CD4-positive, alpha-beta T cell treated with Interleukin-6 for 4 hours (primary cell): ENCODE results near the gene GALNT13.

ENCODE experiments used
- DNase-seq: peaks from one replicate; pipeline ENCODE4 v3.0.0-alpha.2; 2020; ENCODE audit warnings: mixed read lengths

The GALNT13 gene

DNA sequence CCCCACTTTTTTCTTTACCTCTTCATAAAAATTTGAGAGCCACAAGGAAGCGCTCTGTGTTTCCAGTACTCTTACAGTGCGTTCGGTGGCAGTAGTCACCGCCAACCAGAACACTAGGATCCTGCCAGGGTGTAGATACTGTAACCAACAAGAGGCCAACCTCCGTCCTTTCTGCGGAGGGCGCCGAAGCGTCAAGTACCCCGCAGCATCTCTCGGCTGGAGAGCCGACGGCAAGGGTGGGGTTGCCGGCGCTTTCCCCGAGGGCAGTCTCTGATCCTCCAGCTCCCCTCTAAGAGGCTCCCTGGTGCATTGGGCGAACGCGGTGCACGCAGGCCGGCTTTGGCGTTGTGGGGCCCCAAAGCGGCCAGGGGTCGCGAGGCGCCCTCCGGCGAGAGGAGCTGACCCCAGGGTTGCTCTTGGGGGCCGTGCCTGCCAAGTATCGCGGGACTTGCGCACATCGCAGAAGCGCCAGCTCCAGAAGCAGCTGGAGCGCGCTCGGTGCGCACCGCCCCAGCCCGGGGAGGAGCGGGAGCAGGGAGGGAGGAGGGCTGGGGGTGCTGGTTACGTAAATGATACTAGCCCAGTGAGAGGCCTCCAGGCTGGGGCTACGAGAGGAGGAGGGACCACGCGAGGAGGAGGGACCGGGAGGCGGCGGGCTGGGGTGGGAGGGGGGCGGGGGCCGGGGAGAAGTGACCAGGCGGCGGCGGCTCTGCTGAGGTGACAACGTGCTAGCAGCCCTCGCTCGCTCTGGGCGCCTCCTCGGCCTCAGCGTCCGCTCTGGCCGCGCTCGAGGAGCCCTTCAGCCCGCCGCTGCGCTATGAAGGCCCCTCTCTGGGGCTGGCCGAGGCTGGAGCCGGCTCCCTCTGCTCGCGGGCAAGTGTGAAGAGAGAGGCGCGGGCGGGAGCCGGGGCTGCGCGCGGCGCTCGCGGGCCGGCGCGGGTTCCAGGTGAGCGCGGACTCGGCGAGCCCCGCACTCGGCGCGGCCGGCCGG, at the start of gene GALNT13:
Gene GALNT13 (plus strand): TSS at position 692 of the 991 bp plus-strand sequence.
- no peak for DNase-seq

DNA sequence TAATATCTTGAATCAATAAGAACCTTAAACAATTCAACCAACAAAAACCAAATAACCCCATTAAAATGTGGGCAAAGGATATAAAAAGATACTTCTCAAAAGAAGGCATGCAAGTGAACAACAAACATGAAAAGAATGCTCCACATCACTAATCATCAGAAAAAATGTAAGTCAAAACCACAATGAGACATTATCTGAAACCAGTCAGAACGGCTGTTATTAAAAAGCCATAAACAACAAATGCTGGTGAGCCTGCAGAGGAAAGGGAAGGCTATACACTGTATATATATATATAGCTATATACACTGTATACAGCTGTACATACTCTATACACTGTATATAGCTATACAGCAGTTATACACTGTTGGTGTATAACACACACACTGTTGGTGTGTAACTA, 47.8 kb upstream of the GALNT13 start:
- no peak for DNase-seq

DNA sequence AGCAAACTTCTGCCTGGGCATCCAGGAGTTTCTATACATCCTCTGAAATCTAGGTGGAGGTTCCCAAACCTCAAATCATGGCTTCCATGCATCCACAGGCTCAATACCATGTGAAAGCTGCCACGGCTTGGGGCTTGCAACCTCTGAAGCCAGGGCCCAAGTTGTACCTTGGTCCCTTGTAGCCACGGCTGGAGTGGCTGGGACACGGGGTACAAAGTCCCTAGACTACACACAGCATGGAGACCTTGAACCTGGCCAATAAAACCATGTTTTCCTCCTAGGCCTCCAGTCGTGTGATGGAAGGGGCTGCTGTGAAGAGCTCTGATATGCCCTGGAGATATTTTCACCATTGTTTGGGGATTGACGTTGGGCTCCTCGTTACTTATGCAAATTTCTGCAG, 43.4 kb upstream of the GALNT13 start:
- DNase-seq: no peak

DNA sequence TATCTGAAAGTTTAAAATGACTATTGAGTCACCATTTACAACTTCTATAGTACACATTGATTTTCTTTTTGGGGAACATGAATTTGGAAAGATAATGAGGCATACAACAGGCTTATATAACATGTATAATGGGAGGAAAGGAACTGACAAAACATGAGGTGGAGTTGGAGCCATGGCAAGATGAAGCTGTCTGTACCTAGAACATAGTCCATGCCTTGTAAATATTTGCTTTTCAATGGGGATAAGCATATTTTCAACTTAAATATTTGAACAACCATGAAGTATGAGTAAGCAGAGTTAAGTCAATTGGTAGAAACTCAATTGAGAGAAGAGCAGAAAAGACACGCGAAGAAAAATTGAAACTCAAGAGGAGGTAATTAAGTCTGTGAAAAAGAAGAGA, 37.1 kb upstream of the GALNT13 start:
- DNase-seq: no peak

DNA sequence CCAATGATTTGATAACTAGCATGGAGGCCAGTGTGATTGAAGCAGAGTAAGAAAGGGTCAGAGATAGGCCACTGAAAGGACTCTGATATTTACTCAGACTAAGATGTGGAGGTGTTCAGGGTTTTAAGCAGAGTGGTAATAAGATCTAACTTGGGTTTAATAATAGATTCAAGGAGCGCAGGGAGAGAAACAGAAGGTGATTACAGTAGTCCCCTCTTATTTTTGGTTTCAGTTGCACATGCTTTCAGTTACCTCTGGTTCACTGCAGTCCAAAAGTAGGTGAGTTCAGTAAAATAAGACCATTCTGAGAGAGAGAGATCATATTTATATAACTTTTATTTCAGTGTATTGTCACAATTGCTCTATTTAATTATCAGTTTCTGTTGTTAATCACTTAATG, 13.5 kb upstream of the GALNT13 start:
- no peak for DNase-seq

DNA sequence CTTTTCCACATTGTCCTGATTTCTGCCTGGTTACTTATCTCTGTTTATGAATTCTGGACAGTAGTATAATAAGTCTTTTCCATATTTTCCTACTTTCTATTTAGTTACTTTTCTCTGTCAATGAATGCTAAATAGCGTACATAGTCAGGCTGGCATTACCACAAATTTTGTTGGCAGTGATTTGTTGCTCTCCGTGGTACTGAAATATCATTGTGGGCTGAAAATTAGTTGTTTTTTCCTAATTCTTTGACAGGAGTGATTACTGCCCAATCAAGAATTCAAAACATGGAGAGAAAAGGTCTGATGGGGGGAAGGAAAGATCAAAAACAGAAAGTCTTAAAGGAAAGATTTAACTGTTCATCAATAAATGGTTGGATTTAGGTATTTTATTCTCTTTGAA, 7.7 kb upstream of the GALNT13 start:
- DNase-seq: no peak

DNA sequence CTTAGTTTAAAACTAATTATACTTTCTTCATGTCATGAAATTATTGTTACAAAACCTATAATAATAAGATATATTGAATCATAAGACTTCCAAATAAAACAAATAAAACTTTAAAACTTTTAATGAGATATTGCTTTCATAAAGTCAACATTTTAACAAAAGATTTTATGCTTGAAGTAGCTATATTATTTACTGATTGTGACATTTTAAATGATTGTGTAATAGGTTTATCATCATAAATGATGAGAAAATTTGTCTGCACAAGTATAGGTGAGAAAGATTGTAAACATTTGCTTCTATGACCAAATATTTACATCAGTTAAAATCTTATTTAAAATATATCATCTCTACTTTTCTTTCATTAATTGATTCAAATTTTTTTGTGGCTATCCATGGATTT, 5.1 kb upstream of the GALNT13 start:
- no peak for DNase-seq

DNA sequence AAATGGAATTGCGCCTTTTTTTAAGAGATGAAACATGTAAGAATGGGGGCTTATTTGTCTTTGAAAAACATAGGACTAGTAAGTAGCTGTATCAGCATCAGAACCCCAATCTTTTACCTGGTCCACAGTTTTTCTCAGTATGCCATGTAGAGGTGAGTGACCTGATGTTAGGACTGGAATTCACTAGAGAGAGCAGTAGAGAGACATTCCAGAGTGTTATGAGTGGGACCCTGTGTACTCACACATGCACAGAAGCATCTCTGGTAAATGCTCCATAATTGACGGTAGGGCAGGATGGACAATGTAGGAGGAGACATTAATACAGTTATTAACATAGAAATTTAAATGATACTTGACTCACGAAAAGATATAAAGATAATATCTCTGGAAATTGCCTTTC, 1.4 kb upstream of the GALNT13 start:
- DNase-seq: no peak

DNA sequence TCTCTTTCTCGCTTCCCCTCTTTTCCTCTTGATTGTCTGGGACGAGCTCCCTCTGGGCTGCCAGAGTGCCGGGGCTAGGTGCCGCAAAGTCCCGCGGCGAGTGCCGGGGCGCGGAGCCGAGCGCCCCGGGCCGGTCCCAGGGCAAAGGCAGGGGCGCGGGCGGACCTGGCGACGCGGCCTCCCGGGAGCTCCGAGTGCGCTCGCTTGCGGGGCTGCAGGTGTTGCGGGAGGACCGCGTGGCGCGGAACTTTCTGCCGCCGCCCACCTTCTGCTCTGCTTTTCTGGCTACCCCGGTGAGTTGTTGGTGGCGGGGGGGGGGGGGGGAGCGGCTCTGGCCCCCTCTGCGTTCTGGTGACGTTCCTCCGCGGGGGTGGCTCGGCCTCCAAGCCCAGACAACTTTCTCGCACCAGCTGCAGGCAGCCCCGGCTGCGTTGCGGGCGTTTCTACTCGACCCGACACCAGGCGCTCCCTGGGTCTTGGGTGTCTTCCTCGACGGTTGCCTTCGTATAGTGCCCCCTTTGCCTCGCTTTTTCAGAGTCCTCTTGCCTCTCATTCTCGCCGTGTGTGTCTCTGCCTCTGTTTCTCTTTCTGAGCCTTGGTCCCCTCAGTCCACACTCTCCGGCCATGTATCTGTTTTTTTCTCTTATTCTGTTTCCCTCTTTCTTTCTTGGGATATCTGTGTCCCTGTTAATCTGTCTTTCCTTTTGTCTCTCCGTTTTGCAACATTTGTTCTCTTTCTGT, 759 bp downstream of the GALNT13 start:
- DNase-seq: no peak

DNA sequence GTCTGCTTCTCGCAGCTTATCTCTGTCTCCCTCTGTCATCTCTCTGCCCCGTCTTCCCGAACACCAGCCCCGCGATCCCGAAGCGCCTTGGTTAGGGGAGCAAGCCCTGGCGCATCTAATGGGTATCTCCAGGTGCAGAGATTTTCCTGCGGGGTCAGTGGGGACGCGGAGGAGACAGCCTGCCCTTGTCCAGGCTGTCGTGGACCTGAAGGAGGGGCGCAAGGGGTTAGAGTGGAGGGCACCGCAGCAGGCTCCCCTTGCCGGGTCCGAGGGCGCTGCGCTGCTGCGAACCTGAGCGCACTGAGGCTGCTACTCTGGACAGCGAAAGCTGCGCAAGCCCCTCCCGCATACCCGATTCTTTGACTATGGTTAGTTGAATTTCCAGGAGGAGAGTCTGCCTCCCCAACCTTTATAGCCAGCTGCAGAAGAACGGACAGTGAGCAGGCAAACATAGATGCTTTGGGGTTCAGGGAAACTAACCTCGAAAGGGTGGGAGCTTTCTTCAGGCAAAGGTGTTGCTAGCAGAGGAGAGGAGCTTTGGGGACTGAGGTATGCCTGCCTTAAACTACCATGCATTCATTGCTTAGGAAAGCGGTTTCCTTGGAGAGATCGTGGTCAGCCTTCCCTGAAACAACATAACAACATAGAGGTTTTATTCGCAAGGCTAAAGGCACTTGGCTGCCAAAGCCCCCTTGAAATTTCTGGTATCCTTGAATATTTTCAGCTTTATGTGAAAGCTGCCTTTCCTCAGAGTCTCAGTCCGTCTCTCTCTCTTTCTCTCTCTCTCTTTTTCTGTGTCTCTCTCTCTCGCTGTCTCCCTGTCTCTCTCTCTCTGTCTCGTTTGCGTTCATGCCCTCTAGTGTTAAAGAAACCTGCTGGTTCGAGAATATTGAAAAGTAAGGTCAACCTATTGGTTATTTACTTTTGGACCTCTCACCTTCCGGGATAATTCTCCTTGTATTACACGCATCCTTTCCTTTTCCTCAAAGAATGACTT, 1.6 kb downstream of the GALNT13 start:
- DNase-seq: no peak

DNA sequence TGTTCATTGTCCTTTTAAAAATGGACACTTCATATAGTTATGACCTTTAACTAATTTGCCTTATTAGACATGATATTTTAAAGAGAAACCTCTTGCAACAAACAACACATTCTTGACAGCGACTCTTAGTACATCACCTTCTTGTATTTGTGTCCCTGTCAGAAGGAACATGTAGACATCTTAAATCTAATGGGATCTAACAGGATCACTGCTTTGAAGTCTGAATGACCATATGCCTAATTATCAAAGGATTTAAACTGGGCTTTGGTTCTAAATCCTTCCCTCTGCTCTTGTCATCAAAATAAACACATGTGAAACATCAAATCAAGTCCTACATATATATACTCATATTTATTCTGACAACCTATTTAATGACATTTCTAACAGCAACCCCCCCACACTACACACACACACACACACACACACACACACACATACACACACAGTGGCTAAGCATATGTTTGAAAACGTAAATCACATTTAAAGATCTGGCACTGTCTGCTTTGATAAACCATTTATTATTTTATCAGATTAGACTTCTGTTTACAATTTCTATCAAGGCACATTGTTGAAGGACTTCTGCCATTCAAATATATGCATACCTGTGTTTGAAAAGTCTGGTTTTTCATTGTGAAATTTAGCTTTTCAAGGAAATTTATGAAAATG, 4.2 kb downstream of the GALNT13 start:
- no peak for DNase-seq

DNA sequence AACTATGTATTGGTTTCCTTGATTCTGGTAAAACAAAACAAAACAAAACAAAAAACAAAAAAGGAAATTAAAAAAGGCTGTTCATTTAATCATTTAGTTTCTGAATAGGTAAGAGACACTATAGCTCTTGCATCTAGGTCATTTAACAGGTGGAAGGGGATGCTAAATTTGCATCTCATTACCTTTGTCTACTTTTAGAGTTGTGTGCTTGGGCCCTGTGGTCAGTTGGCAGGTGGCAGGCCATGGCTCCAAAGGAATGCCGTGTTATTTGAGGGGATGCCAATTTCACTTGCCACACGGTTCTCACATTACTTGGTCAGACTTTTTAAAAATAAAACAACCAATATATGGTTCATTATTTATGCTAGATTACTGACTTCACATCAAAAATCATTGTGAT, 9.2 kb downstream of the GALNT13 start:
- no peak for DNase-seq

DNA sequence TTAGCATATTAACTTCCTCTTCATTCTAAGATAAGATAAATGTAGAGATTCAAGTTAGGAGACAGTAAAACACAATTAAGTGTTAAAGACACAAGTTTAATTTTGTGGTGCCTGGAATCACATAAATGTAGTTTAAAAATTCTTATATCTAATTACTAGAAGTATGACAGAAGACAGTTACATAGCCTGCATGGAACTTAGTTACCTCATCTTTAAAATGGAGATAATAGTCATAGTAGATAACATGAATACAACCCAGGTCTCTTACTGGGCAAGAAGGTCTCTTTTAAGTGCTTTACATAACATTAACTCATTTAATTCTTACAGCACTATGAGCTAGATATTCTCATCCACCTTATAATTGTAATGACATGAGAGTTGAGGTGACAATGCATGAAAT, 15.1 kb downstream of the GALNT13 start:
- DNase-seq: no peak

DNA sequence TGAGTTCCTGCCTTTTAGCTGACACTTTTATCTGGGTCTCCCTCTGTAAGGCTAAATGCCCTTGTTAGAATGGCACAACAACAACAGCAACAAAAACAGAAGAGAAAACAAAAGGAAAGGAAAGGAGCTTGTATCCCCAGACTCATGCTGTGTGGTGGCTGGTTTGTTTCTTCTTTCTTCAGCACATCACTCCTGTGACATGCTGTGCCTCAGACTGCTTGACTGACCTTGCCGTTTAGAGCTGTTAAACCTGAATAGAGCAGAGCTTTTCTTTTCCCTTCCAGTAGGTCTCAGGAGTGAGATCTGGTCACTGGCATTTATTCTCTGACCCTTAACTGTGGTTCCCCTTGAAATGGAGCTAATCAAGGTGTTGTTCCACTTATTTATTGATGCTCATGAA, 18.9 kb downstream of the GALNT13 start:
- no peak for DNase-seq

DNA sequence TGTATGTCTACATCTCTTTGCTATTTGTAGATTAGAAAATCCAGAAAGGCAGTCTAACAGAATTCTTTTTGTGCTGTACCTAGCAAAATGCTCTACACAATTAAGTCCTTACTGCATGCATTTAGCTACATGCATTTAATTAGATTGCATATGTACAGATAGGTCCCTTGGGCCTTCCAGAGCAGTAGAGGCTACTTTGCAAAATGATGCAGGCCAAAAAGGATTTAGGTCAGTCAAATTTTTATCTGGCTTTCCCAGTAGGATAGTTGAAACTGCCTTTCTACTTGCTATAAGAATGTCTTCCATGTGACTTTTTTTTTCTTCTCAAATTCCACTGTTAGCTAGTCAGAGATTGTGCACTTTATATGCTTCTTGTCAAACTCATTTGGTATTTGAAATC, 19.3 kb downstream of the GALNT13 start:
- DNase-seq: no peak

DNA sequence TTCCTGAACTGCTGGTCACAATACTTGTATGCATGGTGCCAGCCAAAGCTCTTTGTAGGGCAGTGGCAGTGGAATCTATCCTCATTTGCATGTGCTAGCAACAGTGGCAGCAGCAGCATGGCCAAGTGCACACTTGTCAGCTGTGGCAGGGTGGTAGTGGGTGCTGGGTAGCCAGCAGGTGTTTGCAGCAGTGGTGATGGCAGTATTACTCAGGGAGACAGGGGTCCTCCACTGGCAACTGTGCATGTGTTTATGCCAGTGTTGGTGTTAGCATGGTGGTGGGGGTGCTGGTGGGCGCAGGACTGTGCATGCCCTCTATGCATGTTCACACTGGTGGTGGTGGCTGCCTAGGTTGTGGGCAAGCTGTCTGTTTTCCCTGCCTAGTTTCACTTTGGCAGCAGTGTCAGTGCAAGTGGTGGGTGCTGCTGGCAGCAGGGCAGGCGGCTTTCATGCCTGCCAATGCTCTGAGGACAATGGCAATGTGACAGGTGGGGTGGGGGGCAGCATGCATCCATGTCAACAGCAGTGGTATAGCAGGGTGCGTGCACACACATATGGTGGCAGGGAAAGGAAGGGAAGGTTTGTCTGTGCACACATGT, 41.2 kb downstream of the GALNT13 start:
- no peak for DNase-seq

DNA sequence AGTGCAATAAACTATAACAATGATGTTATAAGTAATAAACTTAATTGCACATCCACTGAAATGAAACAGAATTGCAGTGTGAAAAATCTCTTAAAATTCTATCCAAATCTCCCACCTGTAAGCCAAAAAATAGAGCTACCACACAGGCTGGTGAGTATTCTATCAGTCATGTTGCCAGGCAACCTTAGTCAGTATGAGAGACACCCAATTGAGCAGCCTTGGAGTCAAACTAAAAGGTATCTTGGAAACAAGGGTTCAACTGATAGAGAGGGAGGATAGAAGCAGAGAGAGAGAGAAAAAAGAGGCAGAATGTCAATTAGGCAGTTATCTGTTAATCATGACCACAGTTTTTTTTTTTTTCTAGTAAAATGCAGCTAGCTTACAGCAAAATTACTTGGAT, 45.8 kb downstream of the GALNT13 start:
- no peak for DNase-seq

DNA sequence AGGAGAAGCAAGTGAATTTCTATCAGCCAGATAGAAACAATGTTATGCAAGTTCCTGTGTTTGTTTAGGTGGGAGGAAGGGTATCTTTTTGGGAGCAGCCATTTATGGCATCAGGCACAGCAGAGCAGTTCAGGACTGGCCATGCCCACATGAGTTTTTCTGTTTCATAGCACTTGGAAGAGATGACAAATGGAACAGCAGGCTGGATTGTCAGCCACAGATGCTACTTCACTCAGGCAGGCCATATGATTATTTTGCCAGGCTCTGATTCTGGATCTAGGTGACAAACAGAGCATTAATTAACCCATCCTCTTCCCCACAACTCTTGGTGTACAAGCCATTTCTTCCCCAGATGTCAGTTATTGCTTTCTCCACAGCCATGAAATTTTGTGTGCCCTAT, 63.8 kb downstream of the GALNT13 start:
- DNase-seq: no peak

DNA sequence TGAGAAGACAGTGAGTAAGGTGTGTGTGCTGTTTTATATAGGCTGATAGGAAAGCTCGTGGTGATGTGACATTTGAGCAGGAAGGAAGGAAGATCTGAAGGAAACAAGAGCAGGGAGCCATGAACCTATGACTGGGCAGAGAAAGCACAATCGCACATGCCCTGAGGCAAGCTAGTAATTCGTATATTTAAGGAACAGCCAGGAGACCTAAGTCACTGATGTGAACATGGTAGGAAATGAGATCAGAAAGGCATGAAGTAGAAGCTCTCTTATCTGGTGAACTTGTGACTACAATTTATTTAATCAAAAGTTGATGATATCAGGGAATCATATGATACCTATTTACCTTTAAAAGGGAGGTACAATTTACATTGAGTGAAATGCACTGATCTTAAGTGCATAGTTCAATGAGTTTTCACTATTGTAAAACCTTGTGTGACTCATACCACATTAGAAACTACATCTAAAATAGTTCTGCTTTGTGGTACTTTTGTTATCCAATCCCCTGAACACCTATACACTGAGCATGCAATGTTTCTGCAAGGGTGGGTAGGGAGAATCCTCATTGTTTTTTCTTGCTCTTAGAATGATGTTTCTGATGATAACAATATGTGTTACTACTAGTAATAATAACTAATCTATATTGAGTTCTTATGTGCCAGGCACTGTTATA, 67.5 kb downstream of the GALNT13 start:
- DNase-seq: no peak

DNA sequence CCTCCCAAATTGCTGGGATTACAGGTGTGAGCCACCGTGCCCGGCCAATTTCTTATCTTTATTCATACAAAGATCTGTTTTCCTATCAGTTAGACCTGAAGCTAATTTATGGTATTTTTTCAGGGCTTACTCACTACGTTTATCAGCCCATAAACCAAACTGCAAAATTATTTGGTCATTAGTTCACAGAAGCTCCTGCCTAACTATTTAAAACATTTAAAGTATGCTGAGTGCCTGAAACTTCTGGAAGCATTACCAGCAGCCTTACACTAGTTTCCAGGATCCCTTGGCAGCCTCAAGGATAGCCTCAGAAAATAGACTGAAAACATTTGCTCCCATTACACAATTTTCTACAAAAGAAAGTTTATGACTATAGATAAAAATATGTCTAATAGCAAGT, 68.8 kb downstream of the GALNT13 start:
- no peak for DNase-seq

DNA sequence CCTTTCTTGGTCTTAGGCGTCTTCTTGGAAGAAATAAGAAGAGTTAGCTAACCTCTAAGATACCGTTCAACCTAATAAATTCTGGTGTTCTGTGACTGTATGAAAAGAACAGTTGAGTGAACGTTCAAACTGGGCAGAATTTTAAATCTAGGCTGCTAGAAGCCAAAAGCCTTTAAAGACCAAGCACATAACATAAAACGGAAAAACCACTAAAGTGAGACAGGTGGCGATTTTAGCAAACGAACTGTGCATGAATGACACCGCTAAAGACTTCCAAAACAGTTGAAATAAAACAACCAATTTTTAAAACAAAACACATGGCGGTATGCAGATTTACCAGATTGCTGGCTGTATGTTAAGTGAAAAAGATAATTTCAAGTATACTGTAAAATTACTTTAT, 73.1 kb downstream of the GALNT13 start:
- DNase-seq: no peak
